OCI-LY3 (cell line): Measurements from ENCODE around the gene SCYGR1.
"Not testable (repeated sequence)": the region's sequence is repeated elsewhere in the genome, so short reads cannot be mapped to it uniquely, and the experiment has no call there.

Experiments
- H2AFZ ChIP-seq: fragments of 200-600, 300-600 bp; shearing (Covaris generic); 2 replicates; pipeline ENCODE4 v1.6.0; 2014; ENCODE audit warnings: antibody characterized with exemption, low read depth, low read length
- H3K27ac ChIP-seq: fragments of 200-600, 300-600 bp; sonication (generic); 2 replicates; pipeline ENCODE4 v1.5.1; 2014; ENCODE audit warnings: mild to moderate bottlenecking, low read length, moderate library complexity, mixed read lengths
- H3K27me3 ChIP-seq: fragments of 200-600, 300-600 bp; sonication (generic); 2 replicates; pipeline ENCODE4 v1.6.1; 2014; ENCODE audit warnings: low read depth, low read length, mixed read lengths
- H3K36me3 ChIP-seq: fragments of 200-600, 300-600 bp; sonication (generic); replicated peaks from 2 replicates; pipeline ENCODE3; 2014; ENCODE audit warnings: low read depth, low read length, mixed read lengths
- H3K4me1 ChIP-seq: fragments of 300-600, 200-600 bp; sonication (generic); 2 replicates; pipeline ENCODE4 v1.6.1; 2014; ENCODE audit warnings: low read length, mixed read lengths
- H3K4me2 ChIP-seq: fragments of 200-600, 300-600 bp; sonication (generic); 2 replicates; pipeline ENCODE4 v1.6.1; 2014; ENCODE audit warnings: low read length, mixed read lengths
- H3K4me3 ChIP-seq: fragments of 300-600, 200-600 bp; sonication (generic); 2 replicates; pipeline ENCODE4 v1.5.1; 2014; ENCODE audit warnings: antibody characterized with exemption, mild to moderate bottlenecking, low read length, moderate library complexity
- H3K79me2 ChIP-seq: fragments of 300-600, 200-600 bp; shearing (Covaris generic); 2 replicates; pipeline ENCODE4 v1.6.1; 2014; ENCODE audit warnings: mild to moderate bottlenecking, low read length, mixed read lengths
- H3K9ac ChIP-seq: fragments of 300-600, 200-600 bp; shearing (Covaris generic); 2 replicates; pipeline ENCODE4 v1.6.0; 2014; ENCODE audit warnings: mild to moderate bottlenecking, low read length, moderate library complexity
- H3K9me3 ChIP-seq: fragments of 200-600, 300-600 bp; shearing (Covaris generic); 2 replicates; pipeline ENCODE4 v1.6.1; 2014; ENCODE audit warnings: low read length, mixed read lengths; ENCODE audit not compliant: insufficient read depth
- H4K20me1 ChIP-seq: fragments of 200-600, 300-600 bp; sonication (generic); 2 replicates; pipeline ENCODE4 v1.6.1; 2016; ENCODE audit warnings: low read length, mixed read lengths; ENCODE audit not compliant: insufficient read depth
- EZH2phosphoT487 ChIP-seq: fragments of 200-600 bp; shearing (Covaris generic); IDR thresholded peaks from 2 replicates; pipeline ENCODE4 v1.6.1; 2018; ENCODE audit warnings: antibody characterized with exemption, mixed run types, low read depth
- TF ChIP-seq, protein P1 (sequence below): fragments of 200-600, 300-600 bp; sonication (generic); IDR thresholded peaks from 2 replicates; pipeline ENCODE4 v1.5.1; 2014; ENCODE audit warnings: antibody characterized with exemption, low read length, low read depth

Gene SCYGR1

DNA sequence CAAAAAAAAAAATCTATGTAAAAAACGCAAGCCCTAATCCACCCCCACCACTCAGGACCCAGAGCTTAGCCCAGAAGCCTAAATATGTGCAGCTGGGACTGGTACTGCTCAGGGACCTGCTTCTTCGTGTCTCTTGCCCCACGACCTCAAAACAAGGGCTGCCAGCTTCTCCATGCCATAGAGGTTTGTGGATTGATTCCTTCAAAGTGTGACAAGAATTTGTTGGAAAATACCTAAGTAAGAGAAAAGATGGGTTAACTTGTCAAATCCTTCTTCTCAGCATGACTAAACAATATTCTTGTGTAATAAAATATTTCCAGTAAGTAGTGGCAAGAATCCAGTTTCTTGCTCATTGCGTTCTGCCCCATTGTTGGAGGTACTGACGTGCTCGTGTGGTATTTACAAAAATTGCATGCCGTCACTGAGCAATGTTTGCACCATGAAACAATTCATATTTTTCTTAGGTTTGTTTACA lies 825 bp upstream of the SCYGR1 start:
- Histone ChIP-seq H3K9ac (no peak overlapping the region), H3K79me2 (no peaks in the 10 kb centered on the region), H2AFZ (no peak overlapping the region), H3K4me3 (no peak overlapping the region), H3K36me3 (no peaks in the 10 kb centered on the region), H4K20me1 (no peaks in the 10 kb centered on the region), H3K27ac (no peak overlapping the region), H3K27me3 (no peaks in the 10 kb centered on the region), H3K4me1 (peaks cover 9% of the 10 kb centered on the region), H3K9me3 (no peaks in the 10 kb centered on the region), H3K4me2 (no peak overlapping the region)
- TF ChIP-seq, protein P1, sequence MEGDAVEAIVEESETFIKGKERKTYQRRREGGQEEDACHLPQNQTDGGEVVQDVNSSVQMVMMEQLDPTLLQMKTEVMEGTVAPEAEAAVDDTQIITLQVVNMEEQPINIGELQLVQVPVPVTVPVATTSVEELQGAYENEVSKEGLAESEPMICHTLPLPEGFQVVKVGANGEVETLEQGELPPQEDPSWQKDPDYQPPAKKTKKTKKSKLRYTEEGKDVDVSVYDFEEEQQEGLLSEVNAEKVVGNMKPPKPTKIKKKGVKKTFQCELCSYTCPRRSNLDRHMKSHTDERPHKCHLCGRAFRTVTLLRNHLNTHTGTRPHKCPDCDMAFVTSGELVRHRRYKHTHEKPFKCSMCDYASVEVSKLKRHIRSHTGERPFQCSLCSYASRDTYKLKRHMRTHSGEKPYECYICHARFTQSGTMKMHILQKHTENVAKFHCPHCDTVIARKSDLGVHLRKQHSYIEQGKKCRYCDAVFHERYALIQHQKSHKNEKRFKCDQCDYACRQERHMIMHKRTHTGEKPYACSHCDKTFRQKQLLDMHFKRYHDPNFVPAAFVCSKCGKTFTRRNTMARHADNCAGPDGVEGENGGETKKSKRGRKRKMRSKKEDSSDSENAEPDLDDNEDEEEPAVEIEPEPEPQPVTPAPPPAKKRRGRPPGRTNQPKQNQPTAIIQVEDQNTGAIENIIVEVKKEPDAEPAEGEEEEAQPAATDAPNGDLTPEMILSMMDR: no peak
- no peak for TF ChIP-seq EZH2phosphoT487

DNA sequence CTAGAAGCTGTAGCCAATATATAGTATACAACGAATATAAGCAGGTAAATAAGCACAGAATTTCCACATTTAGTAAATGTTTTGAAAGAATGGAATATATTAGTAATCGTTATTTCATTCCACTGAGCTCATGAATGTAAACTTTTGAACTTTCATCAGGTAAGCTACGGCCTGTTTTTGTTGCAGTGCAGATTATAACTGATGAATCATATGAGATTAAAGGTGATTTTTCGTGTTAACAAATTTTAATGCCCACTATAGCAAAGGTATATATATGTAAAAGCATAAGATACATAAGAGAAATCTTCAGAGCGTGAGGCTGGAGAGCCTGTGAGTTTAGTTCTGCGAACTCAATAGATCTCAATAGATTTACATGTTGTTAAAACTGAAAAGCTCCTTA lies 1.1 kb downstream of the SCYGR1 start:
- Histone ChIP-seq H3K4me3 (no peak overlapping the region), H3K36me3 (no peaks in the 10 kb centered on the region), H3K27me3 (no peaks in the 10 kb centered on the region), H3K9ac (no peak overlapping the region), H3K4me1 (peaks cover 9% of the 10 kb centered on the region), H4K20me1 (no peaks in the 10 kb centered on the region), H3K79me2 (no peaks in the 10 kb centered on the region), H3K9me3 (no peaks in the 10 kb centered on the region), H3K27ac (no peak overlapping the region), H2AFZ (no peak overlapping the region), H3K4me2 (no peak overlapping the region)
- TF ChIP-seq, protein P1: no peak
- no peak for TF ChIP-seq EZH2phosphoT487

DNA sequence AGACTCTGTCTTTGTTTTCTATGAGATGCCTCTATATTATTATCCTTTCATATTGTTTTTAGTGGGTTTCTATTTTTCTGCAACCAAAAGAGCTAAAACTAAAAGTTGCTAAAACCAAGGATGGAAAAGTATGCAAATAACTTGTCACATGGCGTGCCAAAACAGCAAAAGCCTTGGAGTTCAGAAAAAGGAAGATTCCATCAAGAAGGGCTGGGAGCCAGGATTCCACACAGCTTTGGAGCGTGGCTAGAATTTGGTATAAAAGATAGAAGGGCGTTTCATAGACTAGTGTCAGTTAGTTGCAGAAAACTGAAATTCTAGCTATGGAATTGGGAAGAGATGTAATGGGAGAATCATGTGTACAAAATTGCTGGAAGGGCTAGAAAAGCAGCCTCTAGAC lies 4.1 kb downstream of the SCYGR1 start:
- no peaks in the 10 kb centered on the region for H3K9me3 ChIP-seq
- H2AFZ ChIP-seq: no peak overlapping the region
- H3K36me3 ChIP-seq: no peaks in the 10 kb centered on the region
- H3K9ac ChIP-seq: no peak overlapping the region
- no peaks in the 10 kb centered on the region for H3K27me3 ChIP-seq
- no peaks in the 10 kb centered on the region for H3K79me2 ChIP-seq
- H3K27ac ChIP-seq: no peak overlapping the region
- TF ChIP-seq, protein P1: no peak
- TF ChIP-seq EZH2phosphoT487: no peak
- H3K4me2 ChIP-seq: no peak overlapping the region
- no peak overlapping the region for H3K4me3 ChIP-seq
- no peaks in the 10 kb centered on the region for H4K20me1 ChIP-seq
- peaks cover 9% of the 10 kb centered on the region for H3K4me1 ChIP-seq

DNA sequence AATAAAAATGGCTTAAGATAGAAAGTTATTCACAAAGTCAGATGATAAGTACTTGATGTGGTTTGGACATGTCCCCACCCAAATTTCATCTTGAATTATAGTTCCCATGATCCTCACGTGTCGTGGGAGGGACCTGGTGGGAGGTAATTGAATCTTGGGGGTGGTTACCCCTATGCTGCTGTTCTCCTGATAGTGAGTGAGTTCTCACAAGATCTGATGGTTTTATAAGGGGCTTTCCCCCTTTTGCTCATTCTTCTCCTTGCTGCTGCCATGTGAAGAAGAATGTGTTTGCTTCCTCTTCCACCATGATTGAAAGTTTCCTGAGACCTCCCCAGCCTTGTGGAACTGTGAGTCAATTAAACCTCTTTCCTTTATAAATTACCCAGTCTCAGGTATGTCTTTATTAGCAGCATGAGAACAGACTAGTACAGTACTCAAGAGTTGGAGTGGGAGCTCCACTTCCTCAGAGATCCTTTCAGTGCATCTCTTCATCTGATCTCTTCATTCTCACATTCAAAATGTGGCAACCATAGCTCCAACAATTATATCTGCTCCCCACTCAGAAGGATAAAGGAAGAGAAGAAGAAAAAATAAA lies 5.4 kb downstream of the SCYGR1 start:
- not testable (repeated sequence) for H3K27ac ChIP-seq, H3K4me1 ChIP-seq, H3K9ac ChIP-seq, H3K27me3 ChIP-seq, H3K4me2 ChIP-seq, H3K36me3 ChIP-seq, H3K9me3 ChIP-seq, H3K79me2 ChIP-seq, H2AFZ ChIP-seq, H4K20me1 ChIP-seq, H3K4me3 ChIP-seq
